Right lung (tissue), 5 donors: Measurements from ENCODE around the gene TEDDM1. TPM values are rescaled to one million over a fixed set of nuclear protein-coding genes. Genes with fewer than 3 reads are reported as not detected.

Experiments
- DNase-seq, 2 donors: peaks; one replicate each; pipeline ENCODE4 v3.0.0-alpha.2; 2013
- polyA plus RNA-seq, 5 donors: library from polyadenylated mRNA; unstranded; fragments of 120-200 nt; gene quantifications; one replicate each; pipeline versions ENCODE4 v1.2.1 to v1.2.3, GENCODE V29; 2013; ENCODE audit warnings: inconsistent platforms in 1 of 5, low replicate concordance in 1 of 5; ENCODE audit not compliant: insufficient read length in 5 of 5, insufficient read depth in 1 of 5

The TEDDM1 gene
- polyA plus RNA-seq, 5 donors, result 0.04 to 0.44 (median 0.21) TPM

DNA sequence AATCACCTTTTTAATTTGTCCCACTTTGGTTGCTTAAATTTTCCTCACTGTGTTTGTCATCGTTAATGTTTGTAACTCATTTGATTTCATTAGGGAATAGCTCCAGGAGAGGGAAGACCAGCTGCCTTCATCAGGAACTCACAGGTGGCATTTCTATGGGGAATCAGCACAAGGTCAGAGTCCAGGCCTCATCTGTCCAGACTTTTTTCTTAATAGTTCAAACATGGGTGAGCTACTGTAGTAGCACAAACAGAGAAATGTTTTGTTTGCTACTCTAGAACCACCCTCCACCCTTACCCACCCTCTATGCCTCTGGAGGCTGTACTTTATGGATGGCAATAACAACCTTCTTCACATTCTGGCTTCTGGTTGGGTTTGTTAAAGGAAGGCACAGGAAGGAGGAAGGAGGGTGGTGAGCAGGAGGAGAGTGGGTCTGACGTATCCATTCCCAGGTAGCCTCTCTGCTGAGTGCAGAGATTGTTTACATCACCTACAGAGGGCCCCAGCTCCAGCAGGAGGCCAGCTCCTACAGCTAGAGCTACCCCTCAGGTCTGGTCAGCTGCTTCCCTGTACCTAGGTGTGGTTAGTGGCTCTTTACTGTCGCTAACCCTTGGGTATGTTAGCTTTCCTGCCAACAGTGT lies 8.1 kb upstream of the TEDDM1 start:
- DNase-seq, result peak; percentile 24 to 29

DNA sequence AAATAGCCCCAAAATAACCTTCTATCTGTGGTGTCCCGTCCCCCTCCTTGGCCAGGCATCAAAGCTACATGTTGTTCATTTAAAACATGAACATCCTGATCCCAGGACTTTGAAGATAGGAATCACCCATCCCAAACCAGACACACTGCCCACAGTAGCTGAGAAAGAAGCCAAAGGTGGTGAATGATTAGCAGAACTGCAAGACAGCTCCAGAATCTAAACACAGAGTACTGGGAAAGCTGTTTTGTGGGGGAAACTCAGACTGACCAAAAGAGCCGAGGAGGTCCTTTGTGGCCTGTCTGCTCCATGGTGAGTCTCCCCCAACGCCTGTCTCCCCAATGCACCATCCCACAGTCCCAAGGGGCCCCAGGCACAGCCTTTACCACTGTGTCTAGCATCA lies 7.3 kb upstream of the TEDDM1 start:
- DNase-seq, result no peak

DNA sequence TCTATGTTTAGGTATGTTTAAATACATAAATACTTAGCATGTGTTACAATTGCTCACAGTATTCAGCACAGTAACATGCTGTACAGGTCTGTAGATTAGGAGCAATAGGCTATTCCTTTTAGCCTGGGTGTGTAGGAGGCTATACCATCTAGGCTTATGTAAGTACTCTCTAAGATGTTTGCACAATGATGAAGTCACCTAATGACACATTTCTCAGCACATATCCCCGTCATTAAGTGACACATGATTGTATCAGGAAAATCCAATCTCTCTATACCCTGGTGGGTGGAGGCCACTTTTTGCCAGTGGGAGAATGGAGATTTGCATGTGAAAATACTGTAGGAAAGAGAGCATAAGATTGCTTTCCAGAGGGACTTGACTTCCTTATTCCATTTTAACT lies 5.5 kb upstream of the TEDDM1 start:
- no peak for DNase-seq

DNA sequence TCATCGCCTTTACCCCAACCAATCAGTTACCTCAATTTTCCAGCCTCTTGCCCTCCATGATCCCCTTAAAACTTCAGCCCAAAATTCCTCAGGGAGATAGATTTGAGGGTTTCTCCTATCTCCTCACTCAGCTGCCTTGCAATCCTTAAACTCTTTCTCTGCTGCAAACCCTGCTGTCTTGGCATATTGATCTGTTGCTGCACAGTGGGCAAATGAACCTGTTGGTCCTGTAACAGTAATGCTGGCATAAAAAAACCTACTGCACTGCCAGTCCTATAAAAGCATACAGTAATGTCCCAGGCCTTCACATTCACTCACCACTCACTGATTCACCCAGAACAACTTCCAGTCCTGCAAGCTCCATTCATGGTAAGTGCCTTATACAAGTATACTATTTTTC lies 5.1 kb upstream of the TEDDM1 start:
- no peak for DNase-seq

DNA sequence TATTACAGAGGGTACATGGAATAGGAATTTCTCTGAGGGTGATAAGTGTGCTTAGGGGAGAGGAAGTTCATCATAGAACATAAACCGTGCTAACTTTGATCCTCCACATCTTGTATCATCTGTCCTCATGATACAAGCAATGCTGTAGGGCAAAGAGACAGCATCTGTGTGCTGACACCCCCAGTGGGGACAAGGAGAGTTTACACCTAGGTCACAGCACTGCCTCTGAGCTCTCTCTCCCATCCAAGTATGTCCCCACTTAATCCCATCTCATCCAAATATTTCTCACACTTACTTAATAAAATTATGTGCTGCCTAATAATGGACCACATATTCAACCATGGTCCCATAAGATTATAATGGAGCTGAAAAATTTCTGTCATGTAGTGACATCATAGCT lies 4.3 kb upstream of the TEDDM1 start:
- DNase-seq, result no peak

DNA sequence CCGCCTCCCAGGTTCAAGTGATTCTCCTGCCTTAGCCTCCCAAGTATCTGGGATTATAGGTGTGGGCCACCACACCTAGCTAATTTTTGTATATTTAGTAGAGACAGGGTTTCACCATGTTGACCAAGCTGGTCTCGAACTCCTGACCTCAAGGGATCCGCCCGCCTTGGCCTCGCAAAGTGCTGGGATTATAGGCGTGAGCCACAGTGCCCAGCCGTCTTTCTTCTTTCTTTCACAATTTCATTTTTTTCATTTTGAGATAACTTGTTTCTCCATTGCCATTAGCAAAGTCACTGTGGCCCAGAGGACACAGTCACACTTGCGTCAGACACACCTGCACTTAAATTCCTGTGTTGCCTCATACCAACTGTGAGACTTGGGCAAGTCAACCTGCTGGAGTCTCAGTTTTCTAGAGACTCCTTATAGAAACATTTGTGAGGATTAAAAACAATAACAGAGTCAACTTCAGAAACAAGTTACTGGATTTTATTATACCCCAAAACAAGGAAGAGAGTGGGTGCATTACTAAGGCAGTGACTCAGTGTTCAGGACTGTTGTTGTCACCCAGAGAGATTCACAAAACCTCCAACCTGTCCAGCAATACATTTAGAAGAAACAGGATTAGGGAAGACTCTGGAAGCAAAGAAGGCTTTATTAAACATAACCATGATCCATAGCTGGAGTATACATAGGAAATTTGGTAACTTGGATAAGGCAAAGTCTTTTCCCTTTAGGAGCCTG lies 2.6 kb downstream of the TEDDM1 start:
- no peak for DNase-seq

DNA sequence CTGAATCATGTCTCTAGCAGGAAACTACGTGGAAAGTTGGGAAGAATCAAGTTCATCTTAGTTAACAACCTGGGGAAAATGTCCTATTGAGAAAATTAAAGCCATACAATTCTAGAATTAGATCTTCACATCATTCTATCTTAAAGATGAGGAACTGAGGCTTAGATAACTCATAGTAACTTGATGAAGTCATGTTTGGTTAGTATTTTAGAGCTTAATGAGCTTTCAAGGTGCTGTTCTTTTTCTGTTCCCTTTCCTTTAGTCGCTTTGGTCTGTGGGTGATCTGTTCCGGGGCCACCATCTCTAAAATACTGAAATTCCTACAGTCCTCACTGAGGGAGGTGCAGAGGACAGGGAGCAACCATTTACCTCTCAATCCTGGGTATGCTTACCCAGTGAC lies 4.6 kb downstream of the TEDDM1 start:
- DNase-seq, result no peak

DNA sequence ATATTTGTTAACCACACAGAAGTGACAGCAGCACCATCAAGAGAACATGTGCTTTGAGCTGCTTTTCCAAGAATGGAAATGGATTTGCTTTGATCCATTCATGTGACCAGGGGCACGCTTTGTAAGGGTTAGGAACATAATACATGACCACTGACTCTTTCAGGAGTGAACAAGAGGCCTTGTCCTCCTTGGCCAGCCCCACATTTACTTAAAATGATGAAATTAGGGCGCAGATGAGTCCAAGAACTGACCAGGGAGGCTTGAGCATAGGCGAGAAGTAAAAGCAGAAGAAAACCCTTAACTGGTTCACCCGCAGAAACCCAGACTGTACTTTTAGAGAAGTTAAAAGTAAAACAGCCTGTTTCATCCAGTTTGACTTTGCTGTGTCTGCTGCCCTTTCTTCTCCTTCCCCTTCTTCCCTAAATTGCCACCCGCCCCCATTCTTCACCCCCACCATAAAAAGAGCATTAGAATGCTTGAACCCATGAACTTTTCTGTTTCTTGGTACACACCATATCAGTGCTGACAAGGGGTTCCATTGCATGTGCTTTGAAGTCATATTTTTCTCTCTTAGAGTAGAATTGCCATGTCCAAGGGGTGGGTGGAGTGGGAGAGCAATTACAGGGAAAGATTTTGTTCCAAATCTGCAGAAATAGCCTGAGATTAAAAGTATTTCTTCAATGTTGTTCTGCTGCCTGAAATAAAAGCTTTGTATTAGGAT lies 6.3 kb downstream of the TEDDM1 start:
- no peak for DNase-seq

DNA sequence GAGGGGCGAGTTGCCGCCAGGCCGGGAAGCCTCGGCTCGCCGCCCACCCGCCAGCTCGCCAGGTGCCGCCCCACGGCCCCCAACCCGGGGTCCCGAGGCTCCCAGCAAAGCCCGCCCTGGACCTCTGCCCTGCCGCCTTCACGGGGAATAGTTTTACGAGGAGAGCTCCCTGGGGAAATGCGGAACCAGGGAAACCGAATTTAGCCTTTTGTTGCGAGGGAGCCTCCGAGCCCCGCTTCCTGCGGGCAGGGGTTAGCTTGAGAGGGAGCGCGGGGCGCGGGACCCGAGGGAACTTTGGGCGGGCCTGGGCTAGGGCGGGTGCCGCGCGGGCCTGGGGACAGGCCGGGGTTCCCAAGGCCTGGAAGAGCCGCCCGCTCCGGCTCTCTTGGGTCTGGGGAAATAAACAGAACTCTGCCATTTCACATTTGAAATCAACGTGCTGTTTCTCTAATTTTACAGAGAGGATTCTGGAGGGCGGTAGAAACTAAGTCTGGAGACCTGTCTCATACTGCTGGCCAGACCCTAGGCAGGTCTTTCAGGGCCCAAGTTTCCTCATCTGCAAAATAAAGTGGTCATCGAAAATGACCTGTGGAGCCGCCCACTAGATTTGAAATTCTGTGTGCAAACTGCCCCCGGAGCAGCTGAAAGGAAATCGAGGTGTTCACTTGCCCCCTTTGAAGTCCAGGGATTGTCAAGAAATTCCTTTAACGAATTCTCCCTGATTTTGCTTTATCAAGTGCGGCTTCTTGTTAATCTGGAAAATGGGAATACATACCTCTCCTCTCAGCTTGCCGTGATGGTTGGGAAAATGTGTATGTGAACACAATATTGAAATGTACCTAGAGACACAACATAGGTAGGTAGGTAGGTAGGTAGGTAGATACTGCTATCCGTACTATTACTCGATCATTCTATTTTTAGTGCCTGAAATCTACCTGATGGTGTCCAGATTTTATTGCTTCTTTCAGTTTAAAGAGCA lies 8.1 kb downstream of the TEDDM1 start:
- peak in 1 of 2 donors; percentile 76 for DNase-seq

DNA sequence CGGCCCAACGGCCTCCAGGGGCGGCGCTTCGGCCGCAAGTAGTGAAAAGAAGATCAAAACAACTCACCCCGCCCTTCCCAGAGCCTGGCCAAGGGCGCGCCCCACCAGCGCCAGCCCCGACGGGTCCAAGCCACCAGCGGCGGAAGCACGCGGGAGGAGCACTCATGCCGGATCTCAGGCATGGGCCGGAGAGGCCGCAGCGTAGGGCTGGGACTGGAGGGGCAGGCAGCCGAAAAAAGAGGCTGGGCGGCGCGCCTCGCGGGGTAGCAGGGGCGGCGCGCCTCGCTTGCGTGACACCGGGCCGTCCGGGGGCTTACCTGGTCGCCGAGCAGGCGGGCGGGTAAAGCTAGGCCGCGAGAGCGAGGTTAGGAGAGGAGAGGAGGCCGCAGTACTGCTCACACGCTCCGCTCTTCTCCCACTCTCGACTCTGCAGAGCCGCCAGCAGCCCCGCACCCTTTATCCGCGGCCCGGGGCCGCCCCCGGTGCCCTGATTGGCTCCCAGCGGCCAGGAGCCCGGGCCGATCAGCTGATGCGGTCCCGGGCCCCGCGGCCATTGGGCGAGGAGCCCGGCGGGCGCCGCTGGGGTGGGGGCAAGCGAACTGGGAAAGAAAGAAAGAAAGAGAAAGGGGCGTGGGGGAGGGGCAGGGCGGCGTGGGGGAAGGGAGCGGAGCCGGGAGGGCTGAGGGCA lies 9.0 kb downstream of the TEDDM1 start, which contains the start of gene GLUL:
Gene GLUL, minus strand, starts transcription at position 429 of the 688 bp plus-strand sequence. CDS start 3,053 bp downstream, outside the sequence.
- DNase-seq, result peak; percentile 96

DNA sequence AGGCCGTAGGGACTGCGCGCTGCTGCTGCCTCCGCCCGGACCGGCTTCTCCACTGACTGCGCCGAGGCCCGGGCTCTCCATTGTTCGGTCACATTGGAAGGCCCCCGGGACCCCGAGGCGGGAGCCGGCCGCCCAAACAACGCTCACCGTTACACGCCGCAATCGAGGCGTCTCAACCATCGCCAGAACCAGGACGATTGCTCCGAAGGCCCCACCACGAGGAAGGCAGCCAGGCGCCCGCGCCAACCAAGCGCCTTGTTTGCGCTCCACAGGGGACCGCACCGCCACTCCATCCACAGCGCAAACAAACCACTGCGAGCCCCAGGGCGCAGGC lies 9.5 kb downstream of the TEDDM1 start:
- no peak for DNase-seq

DNA sequence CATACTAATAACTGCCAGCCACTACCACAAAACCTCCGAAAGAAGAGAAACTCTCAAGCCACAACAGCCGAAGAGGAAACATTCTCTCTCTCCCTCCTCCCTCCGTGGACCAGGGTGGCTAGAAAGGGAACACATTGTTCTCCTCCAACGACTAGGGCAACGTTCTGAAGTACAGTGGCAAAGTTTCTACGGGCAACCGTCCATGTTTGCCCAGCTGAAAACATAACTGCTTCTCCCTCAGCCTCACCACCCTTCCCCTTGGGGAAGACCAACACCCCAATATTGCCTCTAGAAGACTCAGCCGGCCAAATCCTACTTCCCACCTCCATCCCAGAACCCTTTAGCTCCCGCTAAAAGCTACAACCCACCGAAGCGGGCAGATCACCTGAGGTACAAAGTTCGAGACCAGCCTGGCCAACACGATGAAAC lies 10.8 kb downstream of the TEDDM1 start:
- DNase-seq, result no peak

DNA sequence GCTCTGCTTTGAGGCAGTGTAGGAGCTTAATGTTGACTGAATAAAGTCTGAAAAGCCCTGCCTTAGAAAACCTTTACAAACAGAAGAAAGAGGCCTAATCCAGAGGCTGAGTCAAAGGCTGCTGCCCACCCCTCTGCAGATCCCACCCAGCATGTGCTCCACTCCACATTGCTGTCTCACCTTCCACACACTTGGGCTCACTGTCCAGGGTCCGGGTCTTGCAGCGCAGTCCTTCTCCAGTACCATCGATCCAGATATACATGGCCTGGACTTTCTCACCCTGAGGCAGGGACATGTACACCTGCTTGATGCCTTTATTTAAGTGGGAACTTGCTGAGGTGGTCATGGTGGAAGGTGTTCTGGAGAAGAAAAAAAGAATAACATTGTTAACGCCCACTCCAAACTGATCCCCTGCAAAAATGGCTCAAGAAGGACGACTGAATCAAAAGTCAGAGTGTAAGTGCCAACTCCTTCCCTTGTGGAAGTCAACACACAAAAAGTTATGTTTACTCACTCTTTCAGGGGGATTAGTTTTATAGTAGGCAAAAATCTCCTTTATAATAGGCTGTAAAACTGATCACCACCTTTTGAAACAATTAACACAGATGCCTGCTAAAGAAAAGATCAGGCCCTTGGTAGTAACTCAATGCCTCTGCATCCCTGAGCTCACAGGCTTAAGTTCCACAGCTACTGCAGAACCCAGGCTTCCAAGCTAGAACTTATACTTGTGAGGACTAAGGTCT lies 11.9 kb downstream of the TEDDM1 start:
- no peak for DNase-seq

DNA sequence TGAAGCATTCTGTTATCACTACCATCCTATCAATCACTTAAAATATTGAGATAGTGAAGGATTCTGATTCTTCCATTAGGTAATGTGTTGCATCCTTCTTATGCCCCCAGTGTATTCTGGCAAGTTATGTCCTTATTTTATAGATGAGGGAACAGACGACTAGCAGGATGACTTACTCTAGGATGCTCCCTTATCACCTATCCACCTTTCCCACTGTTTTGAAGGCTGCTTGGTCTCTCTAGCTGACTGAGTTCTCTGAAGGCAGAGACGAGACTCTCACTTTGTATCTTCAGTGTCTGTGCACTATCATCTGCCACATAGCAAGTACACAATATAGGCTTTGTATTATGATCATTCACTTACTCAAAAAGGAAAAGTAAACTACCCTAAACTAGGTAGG lies 12.9 kb downstream of the TEDDM1 start:
- no peak for DNase-seq

DNA sequence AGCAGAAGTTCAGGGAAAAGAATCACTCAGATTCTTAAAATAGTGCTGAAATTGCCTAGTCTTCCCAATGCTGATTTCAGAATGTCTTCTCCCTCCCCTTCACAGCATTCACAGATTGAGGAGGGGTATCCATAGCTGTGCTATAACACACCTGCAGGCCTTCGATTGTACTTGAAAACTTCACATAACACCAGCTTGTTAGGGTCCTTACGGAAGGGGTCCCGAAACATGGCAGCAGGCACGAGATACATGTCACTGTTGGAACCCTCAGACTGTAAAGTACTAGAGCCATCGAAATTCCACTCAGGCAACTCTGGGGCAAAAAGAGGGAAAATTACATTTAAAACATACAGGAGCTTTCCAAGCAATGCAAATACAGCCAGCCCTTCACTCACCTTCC lies 13.5 kb downstream of the TEDDM1 start:
- no peak for DNase-seq

DNA sequence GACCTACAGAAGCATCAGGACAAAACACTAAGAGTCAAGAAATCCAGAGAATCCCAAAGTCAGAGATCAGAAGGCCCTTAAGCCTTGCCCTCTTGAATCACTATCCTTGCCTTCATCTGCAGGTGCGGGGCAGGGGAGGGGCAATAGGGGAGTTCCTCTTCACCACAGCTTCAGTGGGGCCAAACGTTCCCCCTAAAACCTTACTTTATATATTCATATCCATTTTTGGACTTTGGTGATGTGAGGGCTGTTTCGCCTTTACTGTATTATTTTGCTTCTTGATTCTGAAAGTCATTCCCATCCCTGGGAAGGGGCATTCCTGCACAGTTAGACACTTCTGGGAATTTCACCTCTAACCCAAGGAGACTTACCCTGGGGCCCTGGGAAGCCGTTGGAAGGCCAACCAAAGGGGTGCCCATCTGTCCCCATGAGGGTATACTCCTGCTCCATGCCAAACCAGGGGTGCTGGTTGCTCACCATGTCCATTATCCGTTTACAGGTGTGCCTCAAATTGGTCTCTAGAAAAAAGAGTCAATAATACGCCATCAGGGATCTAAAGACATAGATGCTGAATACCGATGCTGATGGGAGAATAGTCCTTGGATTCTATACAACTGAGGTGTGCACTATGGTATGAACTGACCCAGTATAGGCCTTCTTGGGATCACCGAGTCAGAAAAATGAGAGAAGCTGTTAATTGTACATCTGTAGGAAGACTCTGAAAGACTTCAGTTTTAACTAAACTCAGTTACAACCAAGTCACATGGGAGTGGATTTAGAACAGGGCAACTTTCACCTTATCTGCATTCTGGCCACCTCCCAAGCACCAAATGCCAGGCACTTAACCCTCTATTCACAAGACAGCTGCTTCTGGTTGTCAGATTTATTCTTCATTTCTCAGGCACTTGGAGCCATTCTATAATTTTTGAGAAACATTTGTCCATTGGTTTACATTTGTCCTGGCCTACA lies 14.3 kb downstream of the TEDDM1 start:
- no peak for DNase-seq

DNA sequence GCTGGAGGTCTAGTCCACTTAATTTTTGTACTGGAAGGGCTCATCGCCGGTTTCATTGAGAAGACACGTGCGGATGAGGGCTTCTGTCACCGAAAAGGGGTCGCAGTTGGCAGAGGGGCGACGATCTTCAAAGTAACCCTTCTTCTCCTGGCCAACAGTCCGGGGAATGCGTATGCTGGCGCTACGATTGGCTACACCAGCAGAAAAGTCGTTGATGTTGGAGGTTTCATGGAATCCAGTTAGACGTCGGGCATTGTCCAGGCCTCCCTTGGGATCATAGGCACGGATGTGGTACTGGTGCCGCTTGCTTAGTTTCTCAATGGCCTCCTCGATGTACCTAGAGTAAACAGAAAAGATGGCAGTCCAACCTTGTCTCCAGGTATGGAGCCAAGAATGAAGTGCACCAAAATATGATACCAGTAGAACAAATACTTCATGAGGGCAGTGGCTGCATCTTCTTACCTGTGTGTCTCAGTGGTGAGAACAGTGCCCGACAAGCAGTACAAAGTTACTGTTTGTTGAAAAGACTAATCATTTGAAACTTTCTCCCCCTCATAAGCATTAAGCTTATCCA lies 16.0 kb downstream of the TEDDM1 start:
- no peak for DNase-seq

DNA sequence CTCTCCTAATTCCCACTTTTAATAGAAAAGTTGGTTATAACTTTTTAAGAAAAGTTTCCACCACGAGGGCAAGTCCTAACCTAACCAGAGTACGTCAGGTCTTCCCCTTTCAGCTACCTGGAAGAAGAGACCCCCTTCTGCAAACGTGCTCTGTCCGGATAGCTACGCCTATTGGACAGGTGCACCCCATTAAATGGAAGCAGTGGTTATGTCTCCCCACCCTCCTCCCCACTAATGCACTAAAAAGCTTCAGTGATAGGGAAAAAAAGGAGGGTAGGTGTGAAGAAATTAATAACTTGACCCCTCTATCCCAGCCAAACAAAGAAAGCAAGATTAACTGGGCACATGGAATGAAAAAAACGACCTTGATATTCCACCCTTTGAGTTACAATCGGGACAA lies 16.5 kb downstream of the TEDDM1 start:
- DNase-seq, result no peak
